Renal pelvis (tissue), 4 donors: ENCODE measurements around the gene TWSG1. TPM values are rescaled to one million over a fixed set of nuclear protein-coding genes. Genes with fewer than 3 reads are reported as not detected.
A peak's percentile ranks its signal among the peaks of the same experiment; 100 is the strongest.
"Not testable (repeated sequence)": the region's sequence is repeated elsewhere in the genome, so short reads cannot be mapped to it uniquely, and the experiment has no call there.

Source experiments
- DNase-seq: peaks from one replicate; pipeline ENCODE4 v3.0.0-alpha.2; 2013
- polyA plus RNA-seq, 3 donors: library from polyadenylated mRNA; unstranded; fragments of 120-200 nt; gene quantifications; one replicate each; pipeline ENCODE4 v1.2.1, GENCODE V29; 2013; ENCODE audit not compliant: insufficient read length in 3 of 3

Gene TWSG1
- polyA plus RNA-seq, 3 donors: 59.2 to 77.8 (median 67.0) TPM

- DNase-seq: no peak
These were observed 44.5 kb downstream of the TWSG1 start for GRCh38 chr18:9379118-9379517.

GRCh38 chr18:9380101-9380500 is 45.5 kb downstream of the TWSG1 start:
- no peak for DNase-seq

- peak; percentile 48 for DNase-seq
These were observed 46.2 kb downstream of the TWSG1 start for GRCh38 chr18:9380621-9381395.

- DNase-seq: no peak
These were observed 52.3 kb downstream of the TWSG1 start for GRCh38 chr18:9386879-9387278.

- no peak for DNase-seq
These were observed 53.3 kb downstream of the TWSG1 start for GRCh38 chr18:9387891-9388290.

- DNase-seq: no peak
These were observed 55.1 kb downstream of the TWSG1 start for GRCh38 chr18:9389706-9390105.

- DNase-seq: no peak
These were observed 58.2 kb downstream of the TWSG1 start for GRCh38 chr18:9392726-9393125.

GRCh38 chr18:9394046-9394445 is 59.5 kb downstream of the TWSG1 start:
- DNase-seq: no peak

GRCh38 chr18:9400197-9400596 is 65.6 kb downstream of the TWSG1 start:
- DNase-seq: no peak

- no peak for DNase-seq
These were observed 66.6 kb downstream of the TWSG1 start for GRCh38 chr18:9401176-9401575.

GRCh38 chr18:9402358-9403007 is 67.9 kb downstream of the TWSG1 start:
- DNase-seq: not testable (repeated sequence)

GRCh38 chr18:9403795-9404564 is 69.4 kb downstream of the TWSG1 start:
- DNase-seq: no peak

GRCh38 chr18:9404565-9405060 is 70.0 kb downstream of the TWSG1 start:
- DNase-seq: no peak

- no peak for DNase-seq
These were observed 70.6 kb downstream of the TWSG1 start for GRCh38 chr18:9405130-9405529.

- no peak for DNase-seq
These were observed 71.4 kb downstream of the TWSG1 start for GRCh38 chr18:9405977-9406376.

GRCh38 chr18:9410515-9410914 is 75.9 kb downstream of the TWSG1 start:
- no peak for DNase-seq

- DNase-seq: no peak
These were observed 79.0 kb downstream of the TWSG1 start for GRCh38 chr18:9413576-9413975.

- no peak for DNase-seq
These were observed 82.0 kb downstream of the TWSG1 start for GRCh38 chr18:9416563-9417072.

GRCh38 chr18:9417073-9417851 is 82.7 kb downstream of the TWSG1 start:
- DNase-seq: peak; percentile 77

- DNase-seq: no peak
These were observed 83.6 kb downstream of the TWSG1 start for GRCh38 chr18:9418047-9418690.
